ENCODE measurements around the gene LRRC27.
A peak's percentile ranks its signal among the peaks of the same experiment; 100 is the strongest.

LRRC27 gene
- long read RNA-seq, full-length matches to known transcripts, result 11 of 60 reads
- long read RNA-seq, partial matches to known transcripts, result 24 of 60 reads
- long read RNA-seq, other reads (novel, unspliced or antisense), result 25 of 60 reads

- TF ChIP-seq GABPA (IDR thresholded peaks at IDR 0.05; ENCODE audit: low read depth), result no peak
- TF ChIP-seq POLR2AphosphoS5 (IDR thresholded peaks at IDR 0.05; ENCODE audit: low read depth), result peak; percentile 54; the same call in 1 of the 2 replicates
- peak within 1 kb of the TSS; percentile 90 for H3K4me3 ChIP-seq (replicated peaks; ENCODE audit: insufficient read depth, low read length)
- H3K27me3 ChIP-seq (ENCODE audit: insufficient read depth, poor library complexity, severe bottlenecking), result no peaks in the 10 kb centered on the region
- H3K27ac ChIP-seq (replicated peaks), result peak within 1 kb of the TSS; percentile 95
- DNase-seq (ENCODE audit: low read depth in 1 of 2, low spot score in 1 of 2), result peak; percentile 94 to 98
Measured at GRCh38 chr10:132331601-132332432, at the start of gene LRRC27. Gene LRRC27, plus strand, starts transcription at chr10:132332193. Its CDS starts 1,332 bp downstream, at chr10:132333525.

GRCh38 chr10:132282667-132283603 lies 49.1 kb upstream of the LRRC27 start:
- no peaks in the 10 kb centered on the region for H3K27me3 ChIP-seq (ENCODE audit: insufficient read depth, poor library complexity, severe bottlenecking)
- no peak overlapping the region for H3K27ac ChIP-seq (replicated peaks)
- no peak overlapping the region for H3K4me3 ChIP-seq (replicated peaks; ENCODE audit: insufficient read depth, low read length)
- TF ChIP-seq POLR2AphosphoS5 (IDR thresholded peaks at IDR 0.05; ENCODE audit: low read depth), result no peak
- TF ChIP-seq REST (IDR thresholded peaks at IDR 0.05; ENCODE audit: insufficient replicate concordance, low read depth), result no peak
- no peak for TF ChIP-seq SPI1 (IDR thresholded peaks at IDR 0.05; ENCODE audit: borderline replicate concordance, low read depth)
- TF ChIP-seq GABPA (IDR thresholded peaks at IDR 0.05; ENCODE audit: low read depth), result no peak
- TF ChIP-seq CTCF (IDR thresholded peaks at IDR 0.05; ENCODE audit: insufficient read depth, low read length), result no peak
- DNase-seq (ENCODE audit: low read depth in 1 of 2, low spot score in 1 of 2), result no peak

GRCh38 chr10:132283604-132284382 lies 48.2 kb upstream of the LRRC27 start:
- no peak overlapping the region for H3K4me3 ChIP-seq (replicated peaks; ENCODE audit: insufficient read depth, low read length)

More at GRCh38 chr10:132283604-132284382, 48.2 kb upstream of the LRRC27 start:
- H3K27me3 ChIP-seq (ENCODE audit: insufficient read depth, poor library complexity, severe bottlenecking), result no peaks in the 10 kb centered on the region
- no peak overlapping the region for H3K27ac ChIP-seq (replicated peaks)
- no peak for DNase-seq (ENCODE audit: low read depth in 1 of 2, low spot score in 1 of 2)
- no peak for TF ChIP-seq REST (IDR thresholded peaks at IDR 0.05; ENCODE audit: insufficient replicate concordance, low read depth)
- TF ChIP-seq SPI1 (IDR thresholded peaks at IDR 0.05; ENCODE audit: borderline replicate concordance, low read depth), result no peak
- no peak for TF ChIP-seq GABPA (IDR thresholded peaks at IDR 0.05; ENCODE audit: low read depth)
- no peak for TF ChIP-seq CTCF (IDR thresholded peaks at IDR 0.05; ENCODE audit: insufficient read depth, low read length)
- no peak for TF ChIP-seq POLR2AphosphoS5 (IDR thresholded peaks at IDR 0.05; ENCODE audit: low read depth)

Measured in HL-60 (cell line).